Rectal smooth muscle tissue (tissue), 1 donor: ENCODE measurements around the gene TUBG2.

Experiments
- H3K27ac ChIP-seq: one replicate; pipeline ENCODE4 v1.7.0; 2013; ENCODE audit warnings: low read depth, low read length, inconsistent platforms
- H3K27me3 ChIP-seq: one replicate; pipeline ENCODE4 v1.7.0; 2013; ENCODE audit warnings: low read length; ENCODE audit not compliant: control insufficient read depth, insufficient read depth
- H3K36me3 ChIP-seq: one replicate; pipeline ENCODE4 v1.7.0; 2013; ENCODE audit warnings: low read length; ENCODE audit not compliant: control insufficient read depth, insufficient read depth
- H3K4me1 ChIP-seq: one replicate; pipeline ENCODE4 v1.7.0; 2013; ENCODE audit warnings: low read length; ENCODE audit not compliant: control insufficient read depth, insufficient read depth
- H3K4me3 ChIP-seq: one replicate; pipeline ENCODE4 v1.7.0; 2013; ENCODE audit warnings: low read length
- H3K9ac ChIP-seq: one replicate; pipeline ENCODE4 v1.7.0; 2013; ENCODE audit warnings: low read length

Gene TUBG2

GRCh38 chr17:42699415-42699740, 40.3 kb downstream of the TUBG2 start:
- H3K27me3 ChIP-seq, result no peaks in the 10 kb centered on the region
- no peak overlapping the region for H3K9ac ChIP-seq
- H3K27ac ChIP-seq, result no peak overlapping the region
- no peaks in the 10 kb centered on the region for H3K4me1 ChIP-seq
- peaks cover 45% of the 10 kb centered on the region for H3K36me3 ChIP-seq
- no peak overlapping the region for H3K4me3 ChIP-seq

GRCh38 chr17:42700586-42701289, 41.7 kb downstream of the TUBG2 start:
- H3K27me3 ChIP-seq, result no peaks in the 10 kb centered on the region
- peaks cover 49% of the 10 kb centered on the region for H3K36me3 ChIP-seq
- H3K4me3 ChIP-seq, result no peak overlapping the region
- H3K4me1 ChIP-seq, result no peaks in the 10 kb centered on the region
- no peak overlapping the region for H3K9ac ChIP-seq
- no peak overlapping the region for H3K27ac ChIP-seq

- no peaks in the 10 kb centered on the region for H3K27me3 ChIP-seq
- no peaks in the 10 kb centered on the region for H3K4me1 ChIP-seq
- H3K36me3 ChIP-seq, result peaks cover 52% of the 10 kb centered on the region
- H3K27ac ChIP-seq, result no peak overlapping the region
- H3K4me3 ChIP-seq, result no peak overlapping the region
- no peak overlapping the region for H3K9ac ChIP-seq
Observed at GRCh38 chr17:42702446-42702845, 43.4 kb downstream of the TUBG2 start.

- Histone ChIP-seq H3K4me1 (no peaks in the 10 kb centered on the region), H3K4me3 (no peak overlapping the region), H3K9ac (no peak overlapping the region), H3K27me3 (no peaks in the 10 kb centered on the region), H3K27ac (no peak overlapping the region), H3K36me3 (peaks cover 63% of the 10 kb centered on the region)
Observed at GRCh38 chr17:42704490-42704836, 45.4 kb downstream of the TUBG2 start.

- no peak overlapping the region for H3K4me3 ChIP-seq
- no peak overlapping the region for H3K9ac ChIP-seq
- H3K27me3 ChIP-seq, result no peaks in the 10 kb centered on the region
- H3K36me3 ChIP-seq, result peaks cover 68% of the 10 kb centered on the region
- no peaks in the 10 kb centered on the region for H3K4me1 ChIP-seq
- H3K27ac ChIP-seq, result no peak overlapping the region
Observed at GRCh38 chr17:42704837-42705494, 45.9 kb downstream of the TUBG2 start.

- Histone ChIP-seq H3K4me1 (no peaks in the 10 kb centered on the region), H3K36me3 (peaks cover 71% of the 10 kb centered on the region), H3K4me3 (no peak overlapping the region), H3K27ac (no peak overlapping the region), H3K27me3 (no peaks in the 10 kb centered on the region), H3K9ac (no peak overlapping the region)
Observed at GRCh38 chr17:42706732-42707131, 47.6 kb downstream of the TUBG2 start.

- Histone ChIP-seq H3K27me3 (no peaks in the 10 kb centered on the region), H3K36me3 (peaks cover 68% of the 10 kb centered on the region), H3K9ac (no peak overlapping the region), H3K4me1 (no peaks in the 10 kb centered on the region), H3K27ac (no peak overlapping the region), H3K4me3 (no peak overlapping the region)
Observed at GRCh38 chr17:42708588-42708987, 49.5 kb downstream of the TUBG2 start.

GRCh38 chr17:42709561-42709960, 50.5 kb downstream of the TUBG2 start:
- H3K9ac ChIP-seq, result no peak overlapping the region
- peaks cover 59% of the 10 kb centered on the region for H3K36me3 ChIP-seq
- H3K4me1 ChIP-seq, result no peaks in the 10 kb centered on the region
- H3K27ac ChIP-seq, result no peak overlapping the region
- no peak overlapping the region for H3K4me3 ChIP-seq
- no peaks in the 10 kb centered on the region for H3K27me3 ChIP-seq
